Tibial nerve (tissue), 4 donors: ENCODE results near the gene VAMP2. TPM values are rescaled to one million over a fixed set of nuclear protein-coding genes. Genes with fewer than 3 reads are reported as not detected.

Source experiments
- DNase-seq, 2 donors: peaks; one replicate each; pipeline ENCODE4 v3.0.0-alpha.2; 2019; ENCODE audit warnings: low spot score in 2 of 2
- H3K27ac ChIP-seq, 4 donors: fragments of 200-600 bp; sonication (generic) in 3 of 4; one replicate each; pipeline ENCODE4 v1.5.1; 2017 to 2019; ENCODE audit warnings: mild to moderate bottlenecking in 1 of 4
- H3K27me3 ChIP-seq, 2 donors: fragments of 200-600 bp; sonication (generic) in 1 of 2; one replicate each; pipeline versions ENCODE4 v1.5.1 to v1.6.0; 2017 to 2019
- H3K36me3 ChIP-seq, 3 donors: fragments of 200-600 bp; sonication (generic); one replicate each; pipeline ENCODE4 v1.5.1; 2018 to 2019
- H3K4me1 ChIP-seq, 4 donors: fragments of 200-600 bp; sonication (generic) in 3 of 4; one replicate each; pipeline ENCODE4 v1.5.1; 2017 to 2019
- H3K4me3 ChIP-seq, 4 donors: fragments of 200-600 bp; sonication (generic) in 3 of 4; one replicate each; pipeline ENCODE4 v1.5.1; 2017 to 2019; ENCODE audit warnings: mild to moderate bottlenecking in 1 of 4, moderate library complexity in 1 of 4
- H3K9me3 ChIP-seq, 4 donors: fragments of 200-600 bp; sonication (generic) in 3 of 4; one replicate each; pipeline ENCODE4 v1.5.1; 2017 to 2019
- EP300 ChIP-seq, 2 donors: sonication (generic); formaldehyde crosslinking; IDR thresholded peaks; one replicate each; pipeline ENCODE4 v1.6.1; 2017; ENCODE audit warnings: antibody characterized with exemption in 2 of 2, mild to moderate bottlenecking in 1 of 2
- POLR2A ChIP-seq, 2 donors: fragments of 450-650 bp; IDR thresholded peaks; one replicate each; pipeline ENCODE4 v1.6.1; 2017; ENCODE audit warnings: antibody characterized with exemption in 2 of 2, mild to moderate bottlenecking in 2 of 2, moderate library complexity in 2 of 2
- WGBS, 2 donors: methylation state at CpG; one replicate each; pipeline ENCODE4 v1.1.5; 2018; 5-methylcytosine and 5-hydroxymethylcytosine counted together
- total RNA-seq, 4 donors: library from RNA; depleted of rRNA; stranded (reverse); fragments of >200 nt; gene quantifications; one replicate each; pipeline ENCODE4 v1.1.0, GENCODE V29; 2016
- TF ChIP-seq, protein P1 (sequence below), 5 experiments: fragments of 200-600 bp in 3 of 5; fragments of 450-650 bp in 2 of 5; sonication (generic) in 3 of 5; IDR thresholded peaks; one replicate each; pipeline ENCODE4 v1.5.1; 2016 to 2019; ENCODE audit warnings: antibody characterized with exemption in 5 of 5, mild to moderate bottlenecking in 3 of 5, moderate library complexity in 2 of 5

The VAMP2 gene
- total RNA-seq, 4 donors from 2014 or later = 48.0 to 72.1 (median 59.0) TPM

DNA sequence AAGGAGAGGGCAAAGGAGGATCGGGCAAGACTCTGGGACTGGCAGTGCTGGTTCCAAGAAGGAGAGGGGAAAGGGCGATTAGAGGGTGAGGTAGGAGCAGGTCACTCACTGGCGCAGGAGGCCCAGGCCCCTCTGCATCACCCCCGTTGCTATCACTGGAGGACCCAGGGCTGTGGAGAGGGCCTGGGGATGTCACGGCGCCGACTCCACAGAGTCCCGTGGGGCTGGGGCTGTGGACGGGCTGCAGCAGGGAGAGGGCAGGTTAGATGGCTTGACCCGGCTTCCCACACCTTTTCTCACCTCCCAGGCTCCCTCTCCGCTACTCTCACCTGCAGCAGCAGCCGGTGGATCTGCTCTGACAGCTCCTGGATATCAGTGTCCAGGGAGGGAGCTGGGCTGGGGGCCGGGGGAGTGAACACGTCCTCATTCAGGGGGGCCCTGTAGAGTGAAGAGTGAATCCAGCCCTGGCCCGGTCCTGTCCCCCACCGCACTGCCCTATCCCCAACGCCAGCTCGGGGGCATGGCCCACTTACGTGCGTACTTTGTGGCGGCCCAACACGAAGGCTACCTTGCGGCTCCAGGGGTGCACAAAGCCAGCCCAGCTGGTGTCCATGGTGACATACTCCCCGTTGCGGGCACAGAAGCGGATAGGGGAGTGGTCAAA, 15.5 kb downstream of the VAMP2 start:
- 86 to 90% methylated on average over 20 to 25 of the region's 26 CpGs for WGBS, 2 donors
- H3K27me3 ChIP-seq = no peaks in the 10 kb centered on the region
- H3K27ac ChIP-seq = peak overlapping the region; percentile 61 to 100 (median 100)
- H3K9me3 ChIP-seq = no peaks in the 10 kb centered on the region
- H3K4me3 ChIP-seq = no peak overlapping the region
- H3K4me1 ChIP-seq = peaks cover 0 to 77% (median 19%) of the 10 kb centered on the region in 4 donors
- TF ChIP-seq EP300 (IDR thresholded peaks at IDR 0.05) (no peak), POLR2A (IDR thresholded peaks at IDR 0.05) (no peak)
- TF ChIP-seq, protein P1, sequence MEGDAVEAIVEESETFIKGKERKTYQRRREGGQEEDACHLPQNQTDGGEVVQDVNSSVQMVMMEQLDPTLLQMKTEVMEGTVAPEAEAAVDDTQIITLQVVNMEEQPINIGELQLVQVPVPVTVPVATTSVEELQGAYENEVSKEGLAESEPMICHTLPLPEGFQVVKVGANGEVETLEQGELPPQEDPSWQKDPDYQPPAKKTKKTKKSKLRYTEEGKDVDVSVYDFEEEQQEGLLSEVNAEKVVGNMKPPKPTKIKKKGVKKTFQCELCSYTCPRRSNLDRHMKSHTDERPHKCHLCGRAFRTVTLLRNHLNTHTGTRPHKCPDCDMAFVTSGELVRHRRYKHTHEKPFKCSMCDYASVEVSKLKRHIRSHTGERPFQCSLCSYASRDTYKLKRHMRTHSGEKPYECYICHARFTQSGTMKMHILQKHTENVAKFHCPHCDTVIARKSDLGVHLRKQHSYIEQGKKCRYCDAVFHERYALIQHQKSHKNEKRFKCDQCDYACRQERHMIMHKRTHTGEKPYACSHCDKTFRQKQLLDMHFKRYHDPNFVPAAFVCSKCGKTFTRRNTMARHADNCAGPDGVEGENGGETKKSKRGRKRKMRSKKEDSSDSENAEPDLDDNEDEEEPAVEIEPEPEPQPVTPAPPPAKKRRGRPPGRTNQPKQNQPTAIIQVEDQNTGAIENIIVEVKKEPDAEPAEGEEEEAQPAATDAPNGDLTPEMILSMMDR (IDR thresholded peaks at IDR 0.05) = no peak
- no peak for DNase-seq
- peaks cover 44 to 89% (median 75%) of the 10 kb centered on the region in 3 donors for H3K36me3 ChIP-seq

DNA sequence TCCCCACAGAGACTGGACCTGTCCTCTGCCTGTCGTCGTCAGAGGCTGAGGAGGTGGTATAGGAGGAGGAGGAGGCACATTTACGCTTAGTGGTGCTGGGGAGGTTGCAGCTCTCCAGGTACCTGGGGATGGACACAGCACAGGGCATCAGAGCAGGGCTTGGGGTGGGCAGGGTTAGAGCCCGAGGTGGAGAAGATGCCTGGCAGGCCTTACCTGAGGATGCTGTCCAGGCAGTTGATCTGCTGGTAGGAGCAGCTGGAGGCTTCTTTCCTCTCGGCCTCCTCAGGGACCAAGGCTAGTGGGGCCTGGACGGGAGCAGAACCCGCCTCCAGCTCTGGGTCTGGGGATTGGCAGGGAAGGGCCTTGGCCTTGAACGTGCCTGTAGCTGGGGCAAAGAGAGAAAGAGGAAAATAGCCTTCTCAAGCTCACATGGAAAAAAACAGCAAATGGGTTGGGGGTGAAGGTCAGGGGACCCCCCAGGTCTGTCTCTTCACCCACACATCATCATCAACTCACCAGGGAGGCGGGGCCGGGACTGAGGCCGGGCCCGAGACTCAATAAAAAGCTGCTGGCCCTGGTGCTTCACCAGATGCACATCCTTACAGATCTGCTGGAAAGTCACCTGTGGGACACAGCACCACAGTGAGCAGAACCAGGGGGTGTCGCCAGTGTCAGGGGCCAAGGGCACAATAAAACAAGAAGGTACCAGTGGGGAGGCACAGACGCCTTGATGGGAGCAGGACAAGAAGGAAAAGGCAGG, 16.2 kb downstream of the VAMP2 start:
- Histone ChIP-seq H3K27ac (peak overlapping the region; percentile 61 to 100 (median 82)), H3K4me1 (peaks cover 0 to 79% (median 19%) of the 10 kb centered on the region in 4 donors), H3K36me3 (peaks cover 44 to 92% (median 80%) of the 10 kb centered on the region in 3 donors), H3K27me3 (no peaks in the 10 kb centered on the region), H3K9me3 (no peaks in the 10 kb centered on the region), H3K4me3 (no peak overlapping the region)
- DNase-seq = no peak
- WGBS, 2 donors = 90 to 92% methylated on average over 13 to 14 of the region's 14 CpGs
- no peak for TF ChIP-seq EP300 (IDR thresholded peaks at IDR 0.05)
- no peak for TF ChIP-seq POLR2A (IDR thresholded peaks at IDR 0.05)
- TF ChIP-seq, protein P1 (IDR thresholded peaks at IDR 0.05) = no peak

DNA sequence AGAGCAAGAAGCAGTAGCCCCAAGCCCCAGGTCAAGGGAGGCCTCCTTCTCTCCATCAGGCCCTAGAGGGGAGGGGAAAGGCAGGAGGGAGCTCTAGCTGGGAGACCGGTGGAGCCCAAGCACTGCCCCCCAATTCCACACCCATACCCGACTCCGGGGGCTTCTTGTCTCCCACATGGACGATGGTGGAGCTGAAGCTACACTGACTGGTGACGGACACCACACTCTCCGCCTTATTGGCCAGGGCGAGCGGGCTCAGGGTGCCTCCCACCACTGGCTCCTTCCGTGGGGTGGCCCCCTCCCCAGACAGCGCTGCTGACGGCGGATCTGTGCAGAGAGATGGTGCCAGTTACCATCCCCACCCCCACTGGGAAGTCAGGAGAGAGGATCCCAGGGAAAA, 16.9 kb downstream of the VAMP2 start:
- Histone ChIP-seq H3K9me3 (no peaks in the 10 kb centered on the region), H3K4me3 (no peak overlapping the region), H3K27me3 (no peaks in the 10 kb centered on the region), H3K4me1 (peaks cover 0 to 86% (median 15%) of the 10 kb centered on the region in 4 donors), H3K36me3 (peaks cover 44 to 100% (median 85%) of the 10 kb centered on the region in 3 donors), H3K27ac (peak overlapping the region; percentile 40 to 100 (median 82))
- TF ChIP-seq EP300 (IDR thresholded peaks at IDR 0.05) (no peak), POLR2A (IDR thresholded peaks at IDR 0.05) (no peak)
- TF ChIP-seq, protein P1 (IDR thresholded peaks at IDR 0.05) = no peak
- no peak for DNase-seq
- 89 to 91% methylated on average over 12 of the region's 12 CpGs for WGBS, 2 donors

DNA sequence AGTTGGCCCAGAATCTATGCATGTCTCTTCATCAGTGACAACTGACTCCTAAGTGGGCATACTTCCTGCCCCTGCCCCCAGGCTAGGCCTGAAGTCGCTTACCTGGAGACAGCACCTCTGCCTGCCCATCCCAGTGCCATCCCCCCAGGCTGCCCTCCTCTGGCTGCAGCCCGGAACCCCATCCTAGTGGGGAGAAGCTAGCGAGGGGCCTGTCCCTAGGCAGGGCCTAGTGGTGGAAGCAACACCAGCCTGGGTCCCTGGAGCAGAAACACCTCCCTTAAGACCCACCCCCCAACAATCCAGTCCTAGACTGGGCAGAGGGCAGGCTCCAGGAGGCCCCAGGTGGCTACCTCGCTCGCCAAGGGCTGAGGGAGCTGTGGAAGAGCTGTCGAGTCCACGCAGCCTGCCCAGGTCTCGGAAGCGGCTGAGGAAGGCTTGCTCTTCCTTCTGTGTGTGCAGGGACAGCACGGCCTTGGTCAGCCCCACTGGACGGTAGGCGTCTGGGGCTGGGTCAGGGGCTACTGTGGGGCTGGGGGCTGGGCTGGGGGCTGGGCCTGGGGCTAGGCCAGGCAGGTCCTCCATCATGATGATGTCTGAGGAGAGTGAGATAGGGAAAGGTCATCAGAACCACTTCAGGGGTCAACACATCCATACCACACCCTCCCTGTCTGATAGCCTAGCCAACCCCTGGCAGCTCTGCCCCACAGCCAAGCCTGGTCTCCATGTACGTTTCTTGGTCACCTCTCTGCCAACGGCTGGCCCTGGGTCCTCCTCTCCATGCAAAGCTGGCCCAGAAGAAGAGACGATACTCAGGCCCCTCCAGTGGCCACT, 18.1 kb downstream of the VAMP2 start:
- Histone ChIP-seq H3K4me1 (peaks cover 0 to 86% (median 7%) of the 10 kb centered on the region in 4 donors), H3K9me3 (no peaks in the 10 kb centered on the region), H3K27me3 (no peaks in the 10 kb centered on the region), H3K36me3 (peaks cover 43 to 100% (median 87%) of the 10 kb centered on the region in 3 donors), H3K4me3 (no peak overlapping the region), H3K27ac (peak overlapping the region in 2 of 4 donors; percentile 100)
- WGBS, 2 donors = 85 to 96% methylated on average over 7 to 15 of the region's 15 CpGs
- DNase-seq = no peak
- TF ChIP-seq, protein P1 (IDR thresholded peaks at IDR 0.05) = no peak
- TF ChIP-seq POLR2A (IDR thresholded peaks at IDR 0.05) (no peak), EP300 (IDR thresholded peaks at IDR 0.05) (no peak)
